Glutamatergic neuron (in vitro differentiated cells): ENCODE results near the gene GGA3. TPM values are rescaled to one million over a fixed set of nuclear protein-coding genes. Genes with fewer than 3 reads are reported as not detected.

ENCODE experiments used
- DNase-seq: peaks from one replicate; pipeline ENCODE4 v3.0.0; 2022
- H3K27ac Mint-ChIP-seq: one replicate; pipeline ENCODE4 v1.8.0; 2020; ENCODE audit warnings: mild to moderate bottlenecking, mixed read lengths, inconsistent platforms; ENCODE audit not compliant: unreplicated experiment
- H3K27me3 Mint-ChIP-seq: one replicate; pipeline ENCODE4 v1.8.0; 2020; ENCODE audit warnings: mild to moderate bottlenecking, moderate library complexity, mixed read lengths, inconsistent platforms; ENCODE audit not compliant: unreplicated experiment
- H3K36me3 Mint-ChIP-seq: one replicate; pipeline ENCODE4 v1.8.0; 2020; ENCODE audit warnings: mild to moderate bottlenecking, mixed read lengths, inconsistent platforms; ENCODE audit not compliant: unreplicated experiment
- H3K4me1 Mint-ChIP-seq: one replicate; pipeline ENCODE4 v1.8.0; 2020; ENCODE audit warnings: mild to moderate bottlenecking, low read depth, mixed read lengths, inconsistent platforms; ENCODE audit not compliant: unreplicated experiment
- H3K4me3 Mint-ChIP-seq: one replicate; pipeline ENCODE4 v1.8.0; 2020; ENCODE audit warnings: mild to moderate bottlenecking, mixed read lengths, inconsistent platforms; ENCODE audit not compliant: unreplicated experiment
- H3K9me3 Mint-ChIP-seq: one replicate; pipeline ENCODE4 v1.8.0; 2020; ENCODE audit warnings: mild to moderate bottlenecking, moderate library complexity, mixed read lengths, inconsistent platforms; ENCODE audit not compliant: unreplicated experiment
- CTCF ChIP-seq: fragments of 200-600 bp; sonication (generic); IDR thresholded peaks from one replicate; pipeline ENCODE4 v1.5.0; 2021; ENCODE audit not compliant: partially characterized antibody, unreplicated experiment
- total RNA-seq: library from RNA; stranded (reverse); fragmentation: NEBNext Ultra II Directional; extraction: Animal tissue kit (Norgen Biotek cat#: 25700); gene quantifications from one replicate; pipeline ENCODE4 v1.2.1, GENCODE V29; 2021; ENCODE audit not compliant: unreplicated experiment

Gene GGA3
- total RNA-seq, 1 donor from 2014 or later = 65.0 TPM

DNA sequence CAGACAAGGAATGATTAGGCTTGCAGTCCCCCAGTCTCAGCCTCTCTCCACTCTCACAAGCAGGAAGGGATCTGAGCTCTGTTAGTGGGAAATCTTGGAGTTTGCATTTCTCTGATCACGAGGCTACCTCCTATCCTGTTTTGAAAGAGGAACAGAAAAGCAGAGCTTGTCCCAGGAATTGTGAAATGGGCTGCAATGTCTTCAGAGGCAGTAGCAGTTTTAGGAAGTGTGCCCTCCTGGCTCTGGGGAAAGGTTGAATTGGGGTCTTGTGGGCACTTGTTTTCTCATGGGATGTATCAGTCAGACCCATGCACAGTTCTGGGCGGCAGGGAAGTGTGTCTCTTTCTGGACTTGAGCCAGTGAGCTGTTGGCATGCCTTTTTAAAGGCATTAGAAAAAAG lies 33.1 kb downstream of the GGA3 start:
- no peak for DNase-seq
- Mint-ChIP-seq H3K9me3 (peaks cover 1% of the 10 kb centered on the region), H3K36me3 (no peaks in the 10 kb centered on the region), H3K4me3 (no peak overlapping the region), H3K4me1 (peaks cover 1% of the 10 kb centered on the region), H3K27ac (no peak overlapping the region), H3K27me3 (peaks cover 4% of the 10 kb centered on the region)
- TF ChIP-seq CTCF = no peak

DNA sequence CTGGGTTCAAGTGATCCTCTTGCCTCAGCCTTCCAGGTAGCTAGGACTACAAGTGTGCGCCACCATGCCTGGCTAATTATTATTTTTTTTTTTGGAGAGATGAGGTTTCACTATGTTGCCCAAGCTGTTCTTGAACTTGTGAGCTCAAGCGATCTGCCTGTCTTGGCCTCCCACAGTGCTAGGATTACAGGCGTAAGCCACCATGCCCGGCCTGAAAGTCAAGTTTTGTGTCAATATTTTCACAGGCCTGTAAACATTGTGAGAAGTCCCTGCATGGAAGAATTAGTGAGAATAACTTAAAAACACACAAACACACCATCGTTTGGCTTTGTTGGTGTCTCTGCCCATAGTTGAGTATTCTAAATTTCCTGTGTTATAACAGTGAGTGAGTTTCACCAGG lies 33.7 kb downstream of the GGA3 start:
- no peak for TF ChIP-seq CTCF
- H3K27me3 Mint-ChIP-seq = peaks cover 2% of the 10 kb centered on the region
- no peak overlapping the region for H3K27ac Mint-ChIP-seq
- no peak overlapping the region for H3K4me3 Mint-ChIP-seq
- no peaks in the 10 kb centered on the region for H3K36me3 Mint-ChIP-seq
- H3K9me3 Mint-ChIP-seq = no peaks in the 10 kb centered on the region
- DNase-seq = no peak
- H3K4me1 Mint-ChIP-seq = peaks cover 1% of the 10 kb centered on the region

DNA sequence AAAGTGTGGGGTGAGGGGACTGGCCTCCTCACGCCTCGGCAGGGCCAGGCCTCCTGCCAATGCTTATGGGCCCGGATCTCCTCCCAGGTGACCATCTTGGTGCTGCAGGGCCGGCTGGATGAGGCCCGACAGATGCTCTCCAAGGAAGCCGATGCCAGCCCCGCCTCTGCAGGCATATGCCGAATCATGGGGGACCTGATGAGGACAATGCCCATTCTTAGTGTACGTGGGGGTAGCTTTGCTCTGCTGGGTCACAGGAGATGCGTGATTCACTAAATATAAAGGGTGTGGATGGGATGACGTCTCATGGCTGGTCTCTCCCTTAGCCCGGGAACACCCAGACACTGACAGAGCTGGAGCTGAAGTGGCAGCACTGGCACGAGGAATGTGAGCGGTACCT lies 36.4 kb downstream of the GGA3 start:
- H3K4me3 Mint-ChIP-seq = no peak overlapping the region
- H3K36me3 Mint-ChIP-seq = no peaks in the 10 kb centered on the region

DNA sequence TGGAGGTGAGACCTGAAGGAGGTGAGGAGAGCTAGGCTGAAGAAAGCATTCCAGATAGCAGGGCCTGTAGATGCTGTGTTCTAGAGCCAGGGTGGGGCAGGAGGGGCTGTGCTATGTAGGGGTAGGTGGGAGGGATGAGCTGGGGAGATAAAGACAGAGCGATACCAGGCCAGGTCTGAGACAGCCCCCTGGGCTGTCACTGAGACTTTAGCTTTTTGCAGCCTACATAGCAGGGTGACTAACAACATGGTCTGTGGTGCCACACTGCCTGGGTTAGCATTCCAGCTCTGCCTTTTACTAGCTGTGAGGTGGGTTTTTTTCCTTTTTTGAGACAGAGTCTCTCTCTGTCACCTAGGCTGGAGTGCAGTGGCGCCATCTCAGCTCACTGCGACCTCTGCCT lies 41.6 kb downstream of the GGA3 start:
- Mint-ChIP-seq H3K27ac (peak overlapping the region; percentile 29), H3K27me3 (peaks cover 1% of the 10 kb centered on the region), H3K4me3 (no peak overlapping the region), H3K4me1 (peaks cover 3% of the 10 kb centered on the region), H3K36me3 (no peaks in the 10 kb centered on the region), H3K9me3 (no peaks in the 10 kb centered on the region)
- no peak for TF ChIP-seq CTCF
- no peak for DNase-seq

More for the DNA sequence above, 36.4 kb downstream of the GGA3 start:
- Mint-ChIP-seq H3K9me3 (no peaks in the 10 kb centered on the region), H3K4me1 (peaks cover 1% of the 10 kb centered on the region), H3K27me3 (peaks cover 2% of the 10 kb centered on the region), H3K27ac (no peak overlapping the region)
- TF ChIP-seq CTCF = no peak
- DNase-seq = no peak

DNA sequence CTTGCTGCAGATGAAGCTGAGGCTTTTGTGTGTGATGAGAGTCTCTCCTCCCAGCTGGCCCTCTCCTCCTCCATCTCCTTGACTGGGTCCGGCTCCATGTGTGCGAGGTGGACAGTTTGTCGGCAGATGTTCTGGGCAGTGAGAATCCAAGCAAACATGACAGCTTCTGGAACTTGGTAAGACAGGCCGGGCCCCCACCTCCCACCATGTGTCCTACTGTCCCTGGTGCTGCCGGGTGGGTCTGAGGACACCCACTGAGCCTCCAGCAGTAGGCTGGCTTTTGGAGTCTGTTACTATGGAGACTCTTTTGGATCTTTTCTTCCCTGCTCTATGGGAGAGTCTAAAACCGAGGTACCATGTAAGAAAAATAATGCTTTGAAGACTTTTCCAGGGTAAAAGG lies 43.3 kb downstream of the GGA3 start:
- DNase-seq = peak; percentile 28
- no peak for TF ChIP-seq CTCF
- Mint-ChIP-seq H3K27ac (peak overlapping the region; percentile 24), H3K4me1 (peaks cover 2% of the 10 kb centered on the region), H3K9me3 (no peaks in the 10 kb centered on the region), H3K27me3 (peaks cover 1% of the 10 kb centered on the region), H3K36me3 (no peaks in the 10 kb centered on the region), H3K4me3 (no peak overlapping the region)
